ENCODE data around the gene NMNAT3. TPM values are rescaled to one million over a fixed set of nuclear protein-coding genes. Genes with fewer than 3 reads are reported as not detected.

The NMNAT3 gene
- total RNA-seq, 1 donor: 0.86 TPM

DNA sequence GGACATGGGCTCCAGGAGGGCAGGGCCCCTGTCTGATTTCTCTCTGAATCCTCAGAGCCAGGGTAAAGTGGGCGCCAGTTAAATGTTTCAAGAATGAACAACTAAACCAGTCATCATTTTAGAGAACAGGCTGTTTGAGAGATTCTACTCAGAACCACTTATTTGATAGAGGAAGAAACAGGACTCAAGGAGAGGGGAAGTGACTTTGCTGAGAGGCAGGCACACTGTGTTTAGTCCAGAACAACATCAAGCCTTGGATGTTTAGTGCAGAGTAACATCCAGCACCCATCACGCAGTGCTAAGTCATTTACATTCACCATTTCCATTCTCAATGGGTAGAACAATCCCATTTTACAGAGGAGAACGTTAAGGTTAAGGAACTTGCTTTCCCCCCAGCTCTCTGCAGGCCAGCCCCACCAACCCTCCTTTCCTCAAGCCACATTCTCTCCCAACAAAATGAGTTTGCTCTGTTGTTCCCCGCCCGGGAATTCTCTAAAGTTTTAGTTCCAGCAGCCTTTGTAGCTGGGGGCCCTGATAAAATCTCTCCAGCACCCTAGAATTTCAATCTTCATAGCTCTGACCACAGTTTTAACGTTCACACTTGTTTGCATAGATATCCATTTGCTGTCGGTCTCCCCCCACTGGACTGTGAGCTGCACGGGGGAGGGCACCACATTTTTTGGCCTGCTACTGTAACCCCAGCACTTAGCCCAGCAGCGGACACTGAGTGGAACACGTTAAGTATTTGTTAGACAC is 962 bp downstream of the NMNAT3 start:
- H3K4me3 ChIP-seq (ENCODE audit: low read depth, low read length): no peak overlapping the region
- no peak for DNase-seq (ENCODE audit: low read depth)
- no peak for TF ChIP-seq CTCF (IDR thresholded peaks at IDR 0.05; ENCODE audit: insufficient read depth, low read depth, low read length)

DNA sequence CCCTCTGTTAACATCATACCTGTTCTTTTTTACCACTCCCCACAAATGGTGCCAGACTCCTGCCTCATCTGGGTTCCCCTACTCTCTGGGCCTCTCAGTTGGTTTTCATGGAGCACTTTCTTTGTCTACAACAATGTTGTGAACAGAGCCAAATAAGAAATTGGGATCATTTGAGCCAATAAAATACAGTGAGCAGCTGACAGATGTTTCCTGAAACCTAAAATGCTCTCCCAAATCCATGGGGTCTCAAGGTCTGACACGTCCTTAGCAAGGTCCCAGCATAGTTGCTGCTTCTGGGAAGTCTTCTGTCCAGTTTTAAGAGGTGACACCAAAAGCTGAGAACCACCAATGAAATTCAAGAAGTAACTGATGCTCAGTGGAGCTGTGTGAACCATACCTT is 1.7 kb downstream of the NMNAT3 start:
- no peak for TF ChIP-seq CTCF (IDR thresholded peaks at IDR 0.05; ENCODE audit: insufficient read depth, low read depth, low read length)
- DNase-seq (ENCODE audit: low read depth): no peak
- no peak overlapping the region for H3K4me3 ChIP-seq (ENCODE audit: low read depth, low read length)

DNA sequence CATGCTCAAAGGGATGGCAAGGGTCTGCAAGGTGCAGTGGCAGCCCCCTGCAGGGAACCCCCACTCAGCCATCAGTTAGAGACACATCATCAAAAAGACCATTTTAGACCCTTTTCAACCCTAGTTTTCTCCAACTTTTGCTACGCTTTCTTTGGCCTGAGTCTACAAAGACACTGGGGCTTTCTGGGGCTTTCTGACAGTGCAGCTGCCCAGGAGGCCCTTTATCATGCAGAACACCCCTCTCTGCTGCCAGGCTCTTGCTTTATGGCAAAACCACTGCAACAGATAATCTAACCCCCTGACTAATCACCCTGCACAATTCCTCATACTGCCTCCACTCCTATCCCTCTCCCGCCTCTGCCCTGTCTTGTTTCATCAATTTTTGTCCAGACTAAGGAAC is 2.4 kb downstream of the NMNAT3 start:
- no peak for TF ChIP-seq CTCF (IDR thresholded peaks at IDR 0.05; ENCODE audit: insufficient read depth, low read depth, low read length)
- no peak for DNase-seq (ENCODE audit: low read depth)
- no peak overlapping the region for H3K4me3 ChIP-seq (ENCODE audit: low read depth, low read length)

DNA sequence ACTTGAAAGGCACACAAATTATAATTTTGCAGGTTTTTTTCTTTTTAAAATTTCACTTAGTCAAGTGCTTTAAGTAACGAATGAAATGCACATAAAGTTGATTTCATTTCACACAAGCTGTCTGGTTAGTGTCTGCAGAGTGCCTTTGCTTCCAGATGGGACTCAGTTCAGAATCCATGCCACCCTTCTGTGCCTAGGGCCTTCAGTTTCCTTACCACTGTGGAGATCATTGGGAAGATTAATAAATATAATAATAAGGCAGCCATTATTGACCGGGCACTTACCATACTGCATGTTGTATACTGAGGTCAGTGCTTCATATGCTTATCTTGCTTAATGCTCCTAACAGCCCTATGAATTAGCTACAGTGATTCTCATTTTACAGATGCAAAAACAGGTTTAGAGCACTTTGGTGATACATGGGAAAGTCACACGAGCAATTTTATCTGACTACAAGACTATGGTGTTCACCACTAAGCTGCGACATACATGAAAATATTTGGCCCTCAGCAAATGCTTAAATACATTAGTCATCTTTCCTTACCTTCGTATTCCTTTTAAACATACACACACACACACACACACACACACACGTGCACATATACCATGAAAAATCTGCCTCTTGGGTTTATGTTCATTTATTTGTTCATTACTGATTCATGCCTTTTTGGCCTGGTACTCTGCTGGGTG is 3.1 kb downstream of the NMNAT3 start:
- H3K4me3 ChIP-seq (ENCODE audit: low read depth, low read length): no peak overlapping the region
- no peak for TF ChIP-seq CTCF (IDR thresholded peaks at IDR 0.05; ENCODE audit: insufficient read depth, low read depth, low read length)
- DNase-seq (ENCODE audit: low read depth): no peak

- no peak for TF ChIP-seq CTCF (IDR thresholded peaks at IDR 0.05; ENCODE audit: insufficient read depth, low read depth, low read length)
- no peak for DNase-seq (ENCODE audit: low read depth)
- H3K4me3 ChIP-seq (ENCODE audit: low read depth, low read length): no peak overlapping the region
Observed at GRCh38 chr3:139672884-139673283, 4.9 kb downstream of the NMNAT3 start.

DNA sequence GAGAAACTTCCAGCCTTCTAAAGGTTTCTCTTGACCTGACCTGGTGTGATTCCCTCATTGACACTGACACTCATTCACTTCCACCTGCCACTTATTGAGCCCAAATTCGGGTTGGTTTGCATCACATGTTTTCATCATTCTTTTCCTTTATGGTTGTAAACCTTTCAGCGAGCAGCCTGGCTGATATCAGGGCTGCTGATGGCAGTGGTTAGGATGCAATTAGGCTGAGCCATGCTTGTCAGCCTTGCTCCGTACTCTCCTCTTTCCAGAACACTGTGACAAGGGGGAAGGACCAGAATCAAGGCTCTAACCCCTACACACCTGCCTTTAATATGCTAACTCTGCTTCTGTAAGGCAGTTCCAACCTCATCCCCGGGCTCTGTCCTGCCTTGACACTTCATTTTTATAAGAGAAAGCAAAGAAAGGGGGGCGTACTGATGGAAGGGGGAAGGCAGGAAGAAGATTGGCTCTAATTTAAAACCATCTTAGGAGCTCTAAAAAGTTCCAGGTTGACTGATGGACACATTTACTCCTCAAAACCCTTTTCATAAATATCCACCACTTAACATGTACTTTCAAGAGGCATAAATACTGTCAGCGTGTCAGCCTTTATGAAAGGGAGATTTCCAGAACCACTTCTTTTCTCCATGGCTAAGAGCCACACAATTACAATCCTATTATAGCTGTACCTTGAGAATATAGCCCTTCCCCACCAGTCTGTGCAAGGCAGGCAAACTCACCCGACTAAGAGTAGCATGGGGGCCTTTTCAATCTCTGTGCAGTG is 5.7 kb downstream of the NMNAT3 start:
- no peak for TF ChIP-seq CTCF (IDR thresholded peaks at IDR 0.05; ENCODE audit: insufficient read depth, low read depth, low read length)
- DNase-seq (ENCODE audit: low read depth): no peak
- no peak overlapping the region for H3K4me3 ChIP-seq (ENCODE audit: low read depth, low read length)

Data from fibroblast of villous mesenchyme (primary cell).